ENCODE measurements around the gene BACH2. TPM values are rescaled to one million over a fixed set of nuclear protein-coding genes. Genes with fewer than 3 reads are reported as not detected.

The BACH2 gene
- total and polyA plus RNA-seq, 7 donors: 0.12 to 16.9 (median 5.9) TPM

DNA sequence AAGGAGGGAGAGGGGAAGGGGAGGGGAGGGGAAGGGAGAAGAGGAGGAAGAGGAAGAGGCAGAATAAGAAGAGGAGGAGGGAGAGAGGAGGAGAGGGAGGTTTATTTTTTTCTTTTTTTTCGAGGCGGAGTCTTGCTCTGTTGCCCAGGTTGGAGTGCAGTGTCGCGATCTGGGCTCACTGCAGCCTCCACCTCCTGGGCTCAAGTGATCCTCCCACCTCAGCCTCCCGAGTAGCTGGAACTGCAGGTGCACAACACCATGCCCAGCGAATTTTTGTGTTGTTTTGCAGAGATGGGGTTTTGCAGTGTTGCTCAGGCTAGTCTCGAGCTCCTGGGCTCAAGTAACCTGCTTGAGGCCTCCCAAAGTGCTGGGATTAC lies 408.5 kb downstream of the BACH2 start:
- intact Hi-C loops (cut with DNase I): no loop called here
- no peak for TF ChIP-seq CTCF (IDR thresholded peaks at IDR 0.05)
- no peaks in the 10 kb centered on the region for H3K9me3 ChIP-seq
- DNase-seq (no peak), ATAC-seq (no peak)
- WGBS, 3 donors: 81 to 93% (median 85%) methylated on average over 5 to 7 of the region's 7 CpGs
- no peak overlapping the region for H3K27ac ChIP-seq
- peaks cover 0 to 40% (median 14%) of the 10 kb centered on the region in 3 donors for H3K27me3 ChIP-seq (ENCODE audit: insufficient read depth in 3 of 3, low read length in 2 of 3)
- H3K36me3 ChIP-seq (ENCODE audit: insufficient read depth in 1 of 2, low read depth in 1 of 2): no peaks in the 10 kb centered on the region
- no peak overlapping the region for H3K4me3 ChIP-seq
- no peaks in the 10 kb centered on the region for H3K4me1 ChIP-seq

GRCh38 chr6:89887452-89888137 lies 409.0 kb downstream of the BACH2 start:
- Histone ChIP-seq H3K4me1 (no peaks in the 10 kb centered on the region), H3K36me3 (ENCODE audit: insufficient read depth in 1 of 2, low read depth in 1 of 2) (no peaks in the 10 kb centered on the region), H3K4me3 (no peak overlapping the region), H3K9me3 (no peaks in the 10 kb centered on the region), H3K27me3 (ENCODE audit: insufficient read depth in 3 of 3, low read length in 2 of 3) (peaks cover 0 to 37% (median 13%) of the 10 kb centered on the region in 3 donors), H3K27ac (no peak overlapping the region)
- no peak for DNase-seq
- 16 to 21% (median 17%) methylated on average over 43 of the region's 43 CpGs for WGBS, 3 donors
- no peak for ATAC-seq
- no peak for TF ChIP-seq CTCF (IDR thresholded peaks at IDR 0.05)
- intact Hi-C loops (cut with DNase I): no loop called here

GRCh38 chr6:89886378-89887120 lies 410.1 kb downstream of the BACH2 start:
- no peak for ATAC-seq
- no peak overlapping the region for H3K4me3 ChIP-seq
- intact Hi-C loops (cut with DNase I): no loop called here

More at GRCh38 chr6:89886378-89887120, 410.1 kb downstream of the BACH2 start:
- TF ChIP-seq CTCF (IDR thresholded peaks at IDR 0.05): no peak
- 87 to 88% (median 87%) methylated on average over 44 of the region's 44 CpGs for WGBS, 3 donors
- no peaks in the 10 kb centered on the region for H3K9me3 ChIP-seq
- peaks cover 0 to 27% (median 13%) of the 10 kb centered on the region in 3 donors for H3K27me3 ChIP-seq (ENCODE audit: insufficient read depth in 3 of 3, low read length in 2 of 3)
- no peaks in the 10 kb centered on the region for H3K36me3 ChIP-seq (ENCODE audit: insufficient read depth in 1 of 2, low read depth in 1 of 2)
- H3K27ac ChIP-seq: no peak overlapping the region
- DNase-seq: no peak
- no peaks in the 10 kb centered on the region for H3K4me1 ChIP-seq
